Right atrium auricular region (tissue), 2 donors: ENCODE measurements around the gene QSOX2. TPM values are rescaled to one million over a fixed set of nuclear protein-coding genes. Genes with fewer than 3 reads are reported as not detected.

Experiments
- DNase-seq: peaks from one replicate; pipeline ENCODE4 v3.0.0-alpha.2; 2019; ENCODE audit warnings: low spot score
- H3K27ac ChIP-seq, 2 donors: fragments of 200-600 bp; sonication (generic); 1 replicate in 1 of 2; 2 replicates in 1 of 2; pipeline ENCODE4 v1.5.1; 2016 to 2019
- H3K27me3 ChIP-seq, 2 donors: fragments of 200-600 bp; sonication (generic); one replicate each; pipeline versions ENCODE4 v1.5.1 to v1.6.0; 2017 to 2019
- H3K36me3 ChIP-seq: fragments of 200-600 bp; sonication (generic); one replicate; pipeline ENCODE4 v1.5.1; 2016
- H3K4me1 ChIP-seq, 2 donors: fragments of 200-600 bp; sonication (generic); one replicate each; pipeline versions ENCODE4 v1.5.1 to v1.6.0; 2017 to 2019
- H3K4me3 ChIP-seq, 2 donors: fragments of 200-600 bp; sonication (generic); 1 replicate in 1 of 2; 2 replicates in 1 of 2; pipeline ENCODE4 v1.5.1; 2017 to 2019; ENCODE audit warnings: mild to moderate bottlenecking in 1 of 2, moderate library complexity in 1 of 2
- H3K9me3 ChIP-seq, 2 donors: fragments of 200-600 bp; sonication (generic); one replicate each; pipeline ENCODE4 v1.5.1; 2019
- CTCF ChIP-seq, 2 donors: fragments of 200-600 bp; sonication (generic); IDR thresholded peaks; one replicate each; pipeline ENCODE4 v1.5.1; 2019; ENCODE audit warnings: antibody characterized with exemption in 2 of 2
- total RNA-seq, 2 donors: library from RNA; depleted of rRNA; stranded (reverse); fragments of >200 nt; gene quantifications; one replicate each; pipeline ENCODE4 v1.1.0, GENCODE V29; 2016

The QSOX2 gene
- total RNA-seq, 2 donors from 2014 or later, result 3.2 to 6.3 TPM

DNA sequence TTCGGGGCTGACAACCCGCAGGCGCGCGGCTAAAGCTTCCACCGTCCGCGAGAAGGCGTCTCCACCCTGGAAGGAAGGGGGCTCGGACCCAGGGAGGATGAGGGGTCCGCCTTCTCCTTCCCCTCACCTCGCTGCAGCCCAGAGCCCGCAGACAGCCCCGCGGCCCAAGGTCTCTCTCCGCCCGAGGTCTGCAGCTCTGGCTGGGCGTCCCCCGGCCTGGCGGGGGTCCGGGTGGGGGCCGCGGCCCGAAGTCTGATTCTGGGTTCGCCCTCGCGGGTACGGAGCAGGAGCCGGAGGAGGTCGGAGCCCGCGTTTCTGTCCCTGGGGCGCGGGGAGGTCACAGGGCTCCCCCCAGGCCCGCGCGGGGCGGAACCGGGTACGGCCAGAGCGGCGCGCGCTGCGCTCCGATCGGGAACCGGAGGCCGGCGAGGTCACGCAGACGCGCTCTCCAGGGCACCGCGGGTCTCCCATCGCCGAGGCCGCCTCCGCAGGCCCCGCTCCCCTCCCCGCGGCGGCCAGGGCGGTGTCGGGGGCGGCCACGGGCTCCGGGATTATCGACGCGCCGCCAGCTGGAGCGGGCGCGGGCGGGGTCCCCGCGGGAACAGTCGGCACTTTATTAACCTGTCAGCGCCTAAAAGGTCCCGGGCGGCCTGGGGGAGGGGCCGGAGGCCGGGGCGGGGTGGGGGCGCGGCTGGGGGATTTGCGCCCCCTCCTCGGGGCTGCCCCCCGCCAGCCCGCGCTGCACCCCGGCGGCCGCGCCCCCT lies 52.3 kb downstream of the QSOX2 start:
- DNase-seq, result no peak
- Histone ChIP-seq H3K27me3 (peaks cover 14 to 48% of the 10 kb centered on the region in 2 donors), H3K27ac (no peak overlapping the region), H3K36me3 (no peaks in the 10 kb centered on the region), H3K4me1 (peaks cover 0 to 19% of the 10 kb centered on the region in 2 donors), H3K4me3 (no peak overlapping the region), H3K9me3 (no peaks in the 10 kb centered on the region)
- TF ChIP-seq CTCF (IDR thresholded peaks at IDR 0.05), result no peak

GRCh38 chr9:136192289-136193126 lies 53.1 kb downstream of the QSOX2 start:
- Histone ChIP-seq H3K27me3 (peaks cover 10 to 45% of the 10 kb centered on the region in 2 donors), H3K9me3 (no peaks in the 10 kb centered on the region), H3K27ac (no peak overlapping the region), H3K36me3 (no peaks in the 10 kb centered on the region), H3K4me3 (no peak overlapping the region), H3K4me1 (peaks cover 0 to 17% of the 10 kb centered on the region in 2 donors)
- no peak for TF ChIP-seq CTCF (IDR thresholded peaks at IDR 0.05)
- DNase-seq, result no peak

DNA sequence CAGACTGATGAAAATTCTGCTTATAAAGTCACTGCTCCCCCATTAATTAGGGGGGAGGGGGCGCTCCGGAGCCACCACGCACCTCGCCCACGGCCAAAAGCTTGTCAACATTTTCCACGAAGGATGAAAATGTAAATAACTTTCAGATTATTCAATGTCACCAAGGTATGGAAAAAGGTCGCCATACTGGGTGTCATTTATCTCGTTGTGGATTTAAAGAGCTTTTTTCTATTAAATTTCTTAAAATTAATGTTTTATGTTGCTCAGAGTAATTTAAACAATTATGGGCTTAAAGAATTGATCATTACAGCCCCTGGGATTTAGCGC lies 53.7 kb downstream of the QSOX2 start:
- Histone ChIP-seq H3K27me3 (peaks cover 10 to 40% of the 10 kb centered on the region in 2 donors), H3K4me1 (peaks cover 0 to 17% of the 10 kb centered on the region in 2 donors), H3K9me3 (no peaks in the 10 kb centered on the region), H3K4me3 (no peak overlapping the region), H3K27ac (no peak overlapping the region), H3K36me3 (no peaks in the 10 kb centered on the region)
- no peak for TF ChIP-seq CTCF (IDR thresholded peaks at IDR 0.05)
- DNase-seq, result no peak

DNA sequence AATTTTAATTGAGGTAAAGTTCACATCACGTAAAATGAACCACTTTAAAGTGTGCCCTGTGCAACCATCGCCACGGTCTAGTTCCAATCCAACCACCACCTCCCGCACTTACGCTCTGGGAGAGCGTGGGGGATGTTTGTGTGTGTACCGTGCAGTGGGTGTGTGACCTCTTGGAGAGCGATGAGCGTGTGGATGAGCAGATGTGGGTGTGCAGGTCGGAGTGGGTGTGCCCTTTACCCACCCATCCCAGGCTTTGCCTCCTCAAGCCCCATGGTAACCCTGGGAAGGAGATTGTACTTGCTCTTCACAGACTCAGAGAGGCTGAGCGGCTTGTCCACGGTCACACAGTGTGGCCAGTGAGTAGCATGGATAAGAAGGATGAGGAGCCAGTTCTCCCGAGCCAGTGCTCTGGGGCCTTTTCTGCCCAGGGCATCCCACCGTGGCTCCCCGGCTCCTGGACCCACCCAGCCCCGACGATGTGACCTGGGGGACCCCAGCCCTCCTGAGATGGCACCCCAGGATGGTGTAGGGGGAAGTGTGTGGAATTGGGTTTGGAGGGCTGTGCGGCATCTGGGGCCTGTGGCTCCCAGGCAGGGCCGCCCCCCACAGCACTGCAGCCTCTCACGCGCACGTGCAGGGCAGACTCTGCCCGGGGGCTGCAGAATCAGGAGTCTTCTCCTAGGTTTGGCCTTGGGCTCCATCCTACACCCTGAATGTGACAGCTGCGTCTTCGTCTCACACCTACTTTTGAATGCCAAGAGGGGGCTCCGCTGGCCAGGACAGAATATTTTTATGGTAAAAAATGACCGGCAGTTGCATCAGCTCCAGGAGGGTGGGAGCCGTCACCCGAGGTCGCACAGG lies 54.3 kb downstream of the QSOX2 start:
- DNase-seq, result no peak
- peaks cover 0 to 17% of the 10 kb centered on the region in 2 donors for H3K4me1 ChIP-seq
- no peaks in the 10 kb centered on the region for H3K36me3 ChIP-seq
- no peak for TF ChIP-seq CTCF (IDR thresholded peaks at IDR 0.05)
- peaks cover 9 to 34% of the 10 kb centered on the region in 2 donors for H3K27me3 ChIP-seq
- H3K9me3 ChIP-seq, result no peaks in the 10 kb centered on the region
- no peak overlapping the region for H3K27ac ChIP-seq
- H3K4me3 ChIP-seq, result no peak overlapping the region

DNA sequence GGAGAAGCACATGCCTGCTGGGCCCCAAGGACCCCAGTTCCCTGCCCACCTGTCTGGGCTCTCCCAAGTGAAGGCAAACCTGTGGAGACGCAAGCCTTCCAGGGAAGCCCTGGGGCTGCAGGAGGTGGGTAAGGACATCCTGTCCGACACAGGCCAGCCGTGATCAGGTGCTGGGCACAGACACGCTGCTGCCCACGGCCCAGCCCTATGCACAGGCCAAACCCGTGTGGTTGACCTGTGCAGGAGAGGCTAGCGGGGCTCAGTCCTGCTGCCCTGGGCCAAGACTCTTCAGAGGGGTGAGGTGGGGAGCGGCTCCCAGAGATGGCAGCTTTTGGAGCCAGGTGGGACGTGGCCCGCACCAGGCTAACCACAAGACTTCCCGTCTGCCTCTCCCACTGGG lies 55.0 kb downstream of the QSOX2 start:
- H3K9me3 ChIP-seq, result no peaks in the 10 kb centered on the region
- H3K4me1 ChIP-seq, result peaks cover 0 to 17% of the 10 kb centered on the region in 2 donors
- H3K4me3 ChIP-seq, result no peak overlapping the region
- no peak for TF ChIP-seq CTCF (IDR thresholded peaks at IDR 0.05)
- no peaks in the 10 kb centered on the region for H3K36me3 ChIP-seq
- DNase-seq, result no peak
- peaks cover 5 to 30% of the 10 kb centered on the region in 2 donors for H3K27me3 ChIP-seq
- H3K27ac ChIP-seq, result no peak overlapping the region
